Vagina (tissue), 2 donors: ENCODE results near the gene PRMT2.
"Not testable (repeated sequence)": the region's sequence is repeated elsewhere in the genome, so short reads cannot be mapped to it uniquely, and the experiment has no call there.

Experiments
- POLR2A ChIP-seq, 2 donors: fragments of 450-650 bp; IDR thresholded peaks; one replicate each; pipeline ENCODE4 v1.6.1; 2017; ENCODE audit warnings: antibody characterized with exemption in 2 of 2, mild to moderate bottlenecking in 2 of 2, moderate library complexity in 2 of 2
- TF ChIP-seq, protein P1 (sequence below), 3 experiments: fragments of 450-650 bp in 2 of 3; fragments of 200-600 bp in 1 of 3; sonication (generic) in 1 of 3; IDR thresholded peaks; one replicate each; pipeline ENCODE4 v1.5.1; 2017 to 2019; ENCODE audit warnings: antibody characterized with exemption in 3 of 3, mild to moderate bottlenecking in 2 of 3, moderate library complexity in 2 of 3

DNA sequence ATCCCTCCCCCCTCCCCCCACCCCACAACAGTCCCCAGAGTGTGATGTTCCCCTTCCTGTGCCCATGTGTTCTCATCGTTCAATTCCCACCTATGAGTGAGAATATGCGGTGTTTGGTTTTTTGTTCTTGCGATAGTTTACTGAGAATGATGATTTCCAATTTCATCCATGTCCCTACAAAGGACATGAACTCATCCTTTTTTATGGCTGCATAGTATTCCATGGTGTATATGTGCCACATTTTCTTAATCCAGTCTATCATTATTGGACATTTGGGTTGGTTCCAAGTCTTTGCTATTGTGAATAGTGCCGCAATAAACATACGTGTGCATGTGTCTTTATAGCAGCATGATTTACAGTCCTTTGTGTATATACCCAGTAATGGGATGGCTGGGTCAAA, 33.4 kb downstream of the PRMT2 start:
- TF ChIP-seq POLR2A (IDR thresholded peaks at IDR 0.05): not testable (repeated sequence)
- TF ChIP-seq, protein P1, sequence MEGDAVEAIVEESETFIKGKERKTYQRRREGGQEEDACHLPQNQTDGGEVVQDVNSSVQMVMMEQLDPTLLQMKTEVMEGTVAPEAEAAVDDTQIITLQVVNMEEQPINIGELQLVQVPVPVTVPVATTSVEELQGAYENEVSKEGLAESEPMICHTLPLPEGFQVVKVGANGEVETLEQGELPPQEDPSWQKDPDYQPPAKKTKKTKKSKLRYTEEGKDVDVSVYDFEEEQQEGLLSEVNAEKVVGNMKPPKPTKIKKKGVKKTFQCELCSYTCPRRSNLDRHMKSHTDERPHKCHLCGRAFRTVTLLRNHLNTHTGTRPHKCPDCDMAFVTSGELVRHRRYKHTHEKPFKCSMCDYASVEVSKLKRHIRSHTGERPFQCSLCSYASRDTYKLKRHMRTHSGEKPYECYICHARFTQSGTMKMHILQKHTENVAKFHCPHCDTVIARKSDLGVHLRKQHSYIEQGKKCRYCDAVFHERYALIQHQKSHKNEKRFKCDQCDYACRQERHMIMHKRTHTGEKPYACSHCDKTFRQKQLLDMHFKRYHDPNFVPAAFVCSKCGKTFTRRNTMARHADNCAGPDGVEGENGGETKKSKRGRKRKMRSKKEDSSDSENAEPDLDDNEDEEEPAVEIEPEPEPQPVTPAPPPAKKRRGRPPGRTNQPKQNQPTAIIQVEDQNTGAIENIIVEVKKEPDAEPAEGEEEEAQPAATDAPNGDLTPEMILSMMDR (IDR thresholded peaks at IDR 0.05): not testable (repeated sequence)
